ENCODE measurements around the gene PLA2G7.

PLA2G7 gene

DNA sequence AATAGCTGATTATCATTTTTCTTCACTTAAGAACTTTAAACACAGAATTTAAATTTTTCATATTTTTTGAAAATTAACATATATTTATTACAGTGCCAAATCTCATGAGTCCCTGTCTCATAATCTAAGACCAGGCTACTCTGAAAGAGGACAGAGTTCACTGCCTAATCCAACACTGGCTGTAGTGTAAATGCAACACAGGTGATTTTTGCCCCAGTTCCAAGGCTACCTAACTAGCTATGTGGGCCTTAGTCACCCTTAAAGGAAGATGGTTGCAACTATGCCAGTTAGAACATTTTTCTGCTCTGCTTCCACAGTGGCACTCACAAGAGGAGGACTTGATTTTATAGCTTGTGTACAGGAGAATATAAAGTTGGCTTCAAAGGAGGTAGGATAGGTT lies 77.5 kb downstream of the PLA2G7 start:
- TF ChIP-seq PATZ1 (CRISPR knock-in tag; IDR thresholded peaks at IDR 0.05; ENCODE audit: borderline replicate concordance) = no peak
- no peak for TF ChIP-seq ZNF70 (CRISPR knock-in tag; IDR thresholded peaks at IDR 0.05)
- no peak for TF ChIP-seq ZFP30 (CRISPR knock-in tag; IDR thresholded peaks at IDR 0.05)
- no peak for TF ChIP-seq ZC3H10 (CRISPR knock-in tag; IDR thresholded peaks at IDR 0.05)
- TF ChIP-seq POU6F1 (CRISPR knock-in tag; IDR thresholded peaks at IDR 0.05; ENCODE audit: borderline replicate concordance, low read depth) = no peak
- TF ChIP-seq ESRRG (CRISPR knock-in tag; IDR thresholded peaks at IDR 0.05) = no peak
- no peak for ATAC-seq

DNA sequence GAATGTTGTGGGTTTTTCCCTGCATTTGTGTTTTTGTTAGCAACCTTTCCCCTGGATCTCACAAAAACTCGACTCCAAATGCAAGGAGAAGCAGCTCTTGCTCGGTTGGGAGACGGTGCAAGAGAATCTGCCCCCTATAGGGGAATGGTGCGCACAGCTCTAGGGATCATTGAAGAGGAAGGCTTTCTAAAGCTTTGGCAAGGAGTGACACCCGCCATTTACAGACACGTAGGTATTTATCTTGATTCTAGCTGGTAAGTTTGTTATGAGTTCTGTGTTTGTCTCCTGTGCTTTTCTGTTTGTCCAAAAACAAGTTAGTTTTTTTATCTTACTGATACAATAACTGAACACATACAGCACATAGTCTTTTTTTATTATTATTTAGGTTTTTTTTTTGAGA lies 79.4 kb downstream of the PLA2G7 start:
- TF ChIP-seq ESRRG (CRISPR knock-in tag; IDR thresholded peaks at IDR 0.05) (no peak), BACH2 (CRISPR knock-in tag; IDR thresholded peaks at IDR 0.05; ENCODE audit: borderline replicate concordance) (no peak), ZNF70 (CRISPR knock-in tag; IDR thresholded peaks at IDR 0.05) (no peak), ZC3H10 (CRISPR knock-in tag; IDR thresholded peaks at IDR 0.05) (no peak), POU6F1 (CRISPR knock-in tag; IDR thresholded peaks at IDR 0.05; ENCODE audit: borderline replicate concordance, low read depth) (no peak), PPARA (CRISPR knock-in tag; IDR thresholded peaks at IDR 0.05; ENCODE audit: borderline replicate concordance) (no peak)
- ATAC-seq = no peak
